K562 (cell line): Measurements from ENCODE around the gene PIK3R4. TPM values are rescaled to one million over a fixed set of nuclear protein-coding genes. Genes with fewer than 3 reads are reported as not detected.

Experiments
- BCOR ChIP-seq: fragments of 450-650 bp; IDR thresholded peaks from 2 replicates; pipeline ENCODE4 v1.6.1; 2016
- CBFA2T2 ChIP-seq: fragments of 450-650 bp; conservative IDR thresholded peaks from 2 replicates; pipeline ENCODE4 v1.6.1; 2017; ENCODE audit warnings: mild to moderate bottlenecking
- CBFA2T3 ChIP-seq: fragments of 450-650 bp; IDR thresholded peaks from 2 replicates; pipeline ENCODE4 v1.6.1; 2017
- CBFB ChIP-seq: sonication (generic); formaldehyde crosslinking; IDR thresholded peaks from 2 replicates; pipeline ENCODE4 v1.4.0; 2020; ENCODE audit warnings: mild to moderate bottlenecking, missing genetic modification reagents
- CBX1 ChIP-seq: sonication (generic); IDR thresholded peaks from 2 replicates; pipeline ENCODE4 v1.6.1; 2016; ENCODE audit warnings: antibody characterized with exemption, low read depth, mild to moderate bottlenecking
- ELK1 ChIP-seq: sonication (generic); formaldehyde crosslinking; IDR thresholded peaks from 2 replicates; pipeline ENCODE4 v1.8.1; 2022; ENCODE audit warnings: missing genetic modification reagents
- HDGF ChIP-seq: fragments of 450-650 bp; IDR thresholded peaks from 2 replicates; pipeline ENCODE4 v1.6.1; 2016
- ILK ChIP-seq: fragments of 450-650 bp; IDR thresholded peaks from 2 replicates; pipeline ENCODE4 v1.6.1; 2016; ENCODE audit warnings: missing genetic modification characterization, low read depth, mild to moderate bottlenecking, missing compliant biosample characterization, moderate library complexity, borderline replicate concordance
- KAT2B ChIP-seq: IDR thresholded peaks from one replicate; pipeline ENCODE4 v1.6.1; 2012; ENCODE audit warnings: low read depth, mild to moderate bottlenecking, control low read depth, inconsistent platforms, low read length, moderate library complexity
- MCM2 ChIP-seq: fragments of 450-650 bp; IDR thresholded peaks from 2 replicates; pipeline ENCODE4 v1.6.1; 2017; ENCODE audit warnings: low read depth, mild to moderate bottlenecking
- NCOA6 ChIP-seq: fragments of 450-650 bp; IDR thresholded peaks from 2 replicates; pipeline ENCODE4 v1.6.1; 2017; ENCODE audit warnings: mild to moderate bottlenecking
- PBX2 ChIP-seq, 2 experiments: IDR thresholded peaks in 1 of 2; conservative IDR thresholded peaks in 1 of 2; 2 replicates each; pipeline ENCODE4 v1.6.1; 2016; ENCODE audit warnings: low read depth in 2 of 2, mild to moderate bottlenecking in 1 of 2, missing compliant biosample characterization in 1 of 2, missing genetic modification characterization in 1 of 2, moderate library complexity in 1 of 2
- PHB2 ChIP-seq: fragments of 450-650 bp; IDR thresholded peaks from 2 replicates; pipeline ENCODE4 v1.6.1; 2017; ENCODE audit warnings: low read depth
- PPARD ChIP-seq: fragments of 250-450 bp; sonication (Bioruptor Pico); IDR thresholded peaks from 2 replicates; pipeline ENCODE4 v1.8.0; 2022; ENCODE audit warnings: inconsistent platforms, mild to moderate bottlenecking, moderate library complexity
- RNF2 ChIP-seq: sonication (generic); IDR thresholded peaks from 2 replicates; pipeline ENCODE4 v1.6.1; 2016
- RUNX1 ChIP-seq: sonication (generic); IDR thresholded peaks from 2 replicates; pipeline ENCODE4 v1.6.1; 2016; ENCODE audit warnings: antibody characterized with exemption, low read depth
- SIN3B ChIP-seq: fragments of 450-650 bp; IDR thresholded peaks from 2 replicates; pipeline ENCODE4 v1.6.1; 2017; ENCODE audit warnings: low read depth, mild to moderate bottlenecking, moderate library complexity
- SOX6 ChIP-seq: fragments of 450-650 bp; IDR thresholded peaks from 2 replicates; pipeline ENCODE4 v1.6.1; 2014; ENCODE audit warnings: mild to moderate bottlenecking
- SP1 ChIP-seq: sonication (generic); formaldehyde crosslinking; IDR thresholded peaks from 2 replicates; pipeline ENCODE4 v1.8.1; 2022; ENCODE audit warnings: mild to moderate bottlenecking, missing genetic modification reagents
- STAG1 ChIP-seq: sonication (generic); formaldehyde crosslinking; IDR thresholded peaks from 2 replicates; pipeline ENCODE4 v1.5.0; 2020; ENCODE audit warnings: missing genetic modification reagents, borderline replicate concordance
- STAT5A ChIP-seq: IDR thresholded peaks from 2 replicates; pipeline ENCODE4 v1.6.1; 2012; ENCODE audit warnings: low read length, inconsistent platforms, borderline replicate concordance
- TBL1XR1 ChIP-seq, 2 experiments: IDR thresholded peaks; 2 replicates each; pipeline ENCODE4 v1.6.1; 2012; ENCODE audit warnings: improper control_type of control experiment in 2 of 2, low read length in 2 of 2, mild to moderate bottlenecking in 1 of 2
- TCF3 ChIP-seq: sonication (generic); formaldehyde crosslinking; IDR thresholded peaks from 2 replicates; pipeline ENCODE4 v1.4.0; 2020; ENCODE audit warnings: mild to moderate bottlenecking, missing genetic modification reagents
- TCFL5 ChIP-seq: fragments of 250-450 bp; sonication (Bioruptor Pico); conservative IDR thresholded peaks from 2 replicates; pipeline ENCODE4 v1.6.1; 2021; ENCODE audit warnings: mild to moderate bottlenecking, moderate library complexity, matching md5 sums
- TOE1 ChIP-seq, 2 experiments: fragments of 450-650 bp in 1 of 2; sonication (generic) in 1 of 2; formaldehyde crosslinking in 1 of 2; IDR thresholded peaks; 2 replicates each; pipeline versions ENCODE4 v1.7.1 to v1.8.0; 2016 to 2022; ENCODE audit warnings: borderline replicate concordance in 2 of 2, mild to moderate bottlenecking in 2 of 2, antibody characterized with exemption in 1 of 2, inconsistent platforms in 1 of 2, low read depth in 1 of 2, missing genetic modification reagents in 1 of 2, moderate library complexity in 1 of 2
- ZBTB1 ChIP-seq: sonication (generic); formaldehyde crosslinking; IDR thresholded peaks from 2 replicates; pipeline ENCODE4 v1.8.1; 2023; ENCODE audit warnings: missing genetic modification reagents, low read depth, mild to moderate bottlenecking, borderline replicate concordance
- ZNF274 ChIP-seq: IDR thresholded peaks from 2 replicates; pipeline ENCODE4 v1.6.1; 2011; ENCODE audit warnings: low read depth, mild to moderate bottlenecking, low read length, moderate library complexity, borderline replicate concordance
- ZNF695 ChIP-seq: fragments of 450-650 bp; formaldehyde crosslinking; IDR thresholded peaks from 2 replicates; pipeline ENCODE4 v1.4.0; 2020; ENCODE audit warnings: mild to moderate bottlenecking, moderate library complexity
- polyA plus RNA-seq, 8 experiments: library from polyadenylated mRNA; depleted of rRNA in 4 of 8; stranded (reverse) in 5 of 8; unstranded in 3 of 8; fragments of >200 nt; fragmentation: Nextera tagmentation in 2 of 8; fragmentation: Illumina TruSeq in 1 of 8; extraction: Ambion mirVana in 2 of 8; extraction: Trizol in 1 of 8; gene quantifications; 2 replicates each; pipeline versions ENCODE4 v1.2.1 to v1.2.3, GENCODE V29; 2011 to 2014; ENCODE audit warnings: inconsistent platforms in 1 of 8, missing spikeins in 1 of 8
- total RNA-seq, 7 experiments: library from RNA; depleted of rRNA in 6 of 7; stranded (reverse); fragments of >200 nt in 6 of 7; fragmentation: Illumina TruSeq in 2 of 7; extraction: Trizol in 2 of 7; gene quantifications; 2 replicates each; pipeline versions ENCODE4 v1.2.1 to v1.2.3, GENCODE V29; 2011 to 2021; ENCODE audit warnings: low replicate concordance in 1 of 7

PIK3R4 gene
- total and polyA plus RNA-seq, 9 of the 15 experiments (the other 6 are each of a cell fraction or from before 2014, with no cell fraction given), result 20.6 to 45.8 (median 26.0) TPM

- no peak for TF ChIP-seq PHB2
- 0 out of 2 replicates have a peak, but pooled peaks have one; percentile 66 for TF ChIP-seq CBFB (CRISPR knock-in tag)
- no peak for TF ChIP-seq ILK (tag)
- TF ChIP-seq RNF2, result peak; percentile 66
- TF ChIP-seq NCOA6, result no peak
- no peak for TF ChIP-seq HDGF
- TF ChIP-seq TCF3 (CRISPR knock-in tag), result peak; percentile 39; the same call in 1 of the 2 replicates
- peak; percentile 57 for TF ChIP-seq CBFA2T2
- TF ChIP-seq CBX1, result no peak
- TF ChIP-seq ZBTB1 (CRISPR knock-in tag), result peak; percentile 86
- peak; percentile 29; the same call in 1 of the 2 replicates for TF ChIP-seq STAT5A
- TF ChIP-seq BCOR, result no peak
- TF ChIP-seq ZNF695, result no peak
- TF ChIP-seq PPARD (CRISPR knock-in tag), result no peak
- peak; percentile 77 for TF ChIP-seq CBFA2T3
- no peak for TF ChIP-seq SP1
- no peak for TF ChIP-seq ZNF274
- no peak for TF ChIP-seq STAG1 (CRISPR knock-in tag)
- TF ChIP-seq SIN3B, result no peak
- TF ChIP-seq TOE1 (IDR thresholded peaks at IDR 0.05; ENCODE audit: borderline replicate concordance), result no peak
- no peak for TF ChIP-seq TOE1 (CRISPR knock-in tag; IDR thresholded peaks at IDR 0.05; ENCODE audit: borderline replicate concordance, low read depth)
- TF ChIP-seq PBX2 (CRISPR knock-in tag; IDR thresholded peaks at IDR 0.05; ENCODE audit: low read depth), result no peak
- peak; percentile 89 for TF ChIP-seq PBX2 (tag; conservative IDR thresholded peaks at IDR 0.05; ENCODE audit: low read depth)
- no peak for TF ChIP-seq KAT2B
- TF ChIP-seq RUNX1, result peak; percentile 92; the same call in 1 of the 2 replicates
- no peak for TF ChIP-seq TCFL5 (CRISPR knock-in tag)
- no peak for TF ChIP-seq MCM2
- no peak for TF ChIP-seq ELK1 (CRISPR knock-in tag)
- TF ChIP-seq SOX6, result peak; percentile 57
- 0 out of 4 replicates have a peak, but pooled peaks of 1 of the 2 experiments have one; percentile 34 for TF ChIP-seq TBL1XR1 (IDR thresholded peaks at IDR 0.05; ENCODE audit: low read length in 2 of 2)
These were observed 40.9 kb upstream of the PIK3R4 start (continued) for GRCh38 chr3:130787422-130788068.
